Calu3 (cell line): ENCODE data around the gene TTBK2. TPM values are rescaled to one million over a fixed set of nuclear protein-coding genes. Genes with fewer than 3 reads are reported as not detected.
"Not testable (repeated sequence)": the region's sequence is repeated elsewhere in the genome, so short reads cannot be mapped to it uniquely, and the experiment has no call there.

ENCODE experiments used
- BruUV-seq: library from RNA; stranded (reverse); fragments of 400-500 nt; replicated peaks from 2 replicates; lab custom pipeline; 2021; lab: Mats Ljungman, UMichigan
- CTCF ChIA-PET: fragments of 300-600 bp; sonication (Branson Sonifier 250); formaldehyde crosslinking; loops from one replicate; lab custom pipeline; 2022; ENCODE audit warnings: antibody characterized with exemption; lab: Charles Lee
- DNase-seq: peaks from one replicate; pipeline ENCODE4 v3.0.0; 2022
- H3K27ac Mint-ChIP-seq: one replicate; pipeline ENCODE4 v1.8.0; 2022; ENCODE audit warnings: mixed read lengths; ENCODE audit not compliant: unreplicated experiment
- H3K27me3 Mint-ChIP-seq: one replicate; pipeline ENCODE4 v1.8.0; 2022; ENCODE audit warnings: mixed read lengths; ENCODE audit not compliant: unreplicated experiment
- H3K36me3 Mint-ChIP-seq: one replicate; pipeline ENCODE4 v1.8.0; 2022; ENCODE audit warnings: mild to moderate bottlenecking, moderate library complexity, mixed read lengths; ENCODE audit not compliant: insufficient read depth, unreplicated experiment
- H3K4me1 Mint-ChIP-seq: one replicate; pipeline ENCODE4 v1.8.0; 2022; ENCODE audit warnings: mild to moderate bottlenecking, low read depth, mixed read lengths; ENCODE audit not compliant: unreplicated experiment
- H3K4me3 Mint-ChIP-seq: one replicate; pipeline ENCODE4 v1.8.0; 2022; ENCODE audit warnings: mild to moderate bottlenecking, low read depth, moderate library complexity, mixed read lengths; ENCODE audit not compliant: unreplicated experiment
- H3K9me3 Mint-ChIP-seq: one replicate; pipeline ENCODE4 v1.8.0; 2022; ENCODE audit warnings: low read depth, mixed read lengths; ENCODE audit not compliant: unreplicated experiment
- CTCF ChIP-seq: fragments of 200-600 bp; IDR thresholded peaks from one replicate; pipeline ENCODE4 v1.8.0; 2022; ENCODE audit warnings: antibody characterized with exemption; ENCODE audit not compliant: unreplicated experiment
- intact Hi-C: fragments of 100-400 bp; cut with micrococcal nuclease; formaldehyde crosslinking; loops from one replicate; pipeline ENCODE4 v1.10.0; 2022; ENCODE audit not compliant: unreplicated experiment
- total RNA-seq: library from RNA; stranded (reverse); gene quantifications from 2 replicates; pipeline ENCODE4 v1.2.3, GENCODE V29; 2022

TTBK2 gene
- total RNA-seq, 1 experiment from 2014 or later = 5.3 TPM

DNA sequence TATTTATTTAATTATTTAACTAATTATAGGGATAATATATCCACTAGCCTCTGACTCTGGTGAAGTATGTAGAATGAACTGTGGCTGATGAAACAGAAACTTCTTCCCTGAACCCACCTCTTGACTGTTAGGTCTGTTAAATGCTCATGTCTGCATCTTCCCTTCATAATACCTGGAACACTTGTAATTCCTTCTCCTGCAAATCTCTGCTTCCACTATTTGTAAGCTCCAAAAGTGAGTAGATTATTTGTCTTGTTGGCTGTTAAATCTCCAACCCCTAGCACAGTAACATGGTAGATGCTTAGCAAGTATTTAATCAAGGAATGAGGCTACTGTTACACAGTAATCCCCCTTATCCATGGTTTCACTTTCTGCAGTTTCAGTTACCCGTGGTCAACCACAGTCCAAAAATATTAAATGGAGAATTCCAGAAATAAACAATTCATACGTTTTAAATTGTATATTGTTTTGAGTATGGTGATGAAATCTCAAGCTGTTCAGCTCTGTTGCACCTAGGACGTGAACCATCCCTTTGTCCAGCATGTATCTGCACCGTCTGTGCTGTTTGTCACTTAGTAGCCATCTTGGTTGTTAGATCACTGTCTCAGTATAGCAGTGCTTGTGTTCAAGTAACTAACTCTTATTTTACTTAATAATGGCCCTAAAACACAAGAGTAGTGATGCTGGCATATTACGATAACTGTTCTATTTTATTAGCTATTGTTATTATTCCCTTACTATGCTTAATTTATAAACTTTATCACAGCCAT is 5.7 kb downstream of the TTBK2 start:
- no TSS peak for BruUV-seq
- no peak overlapping the region for H3K4me3 Mint-ChIP-seq
- peaks cover 4% of the 10 kb centered on the region for H3K36me3 Mint-ChIP-seq
- no peaks in the 10 kb centered on the region for H3K27me3 Mint-ChIP-seq
- no peaks in the 10 kb centered on the region for H3K4me1 Mint-ChIP-seq
- H3K9me3 Mint-ChIP-seq = no peaks in the 10 kb centered on the region
- intact Hi-C loops = loop anchor here (5.0 kb wide), 1 partner anchor 118 kb away; no protein-coding TSS in a partner anchor
- no peak overlapping the region for H3K27ac Mint-ChIP-seq
- CTCF ChIA-PET = no interaction called here
- DNase-seq = no peak
- no peak for TF ChIP-seq CTCF

DNA sequence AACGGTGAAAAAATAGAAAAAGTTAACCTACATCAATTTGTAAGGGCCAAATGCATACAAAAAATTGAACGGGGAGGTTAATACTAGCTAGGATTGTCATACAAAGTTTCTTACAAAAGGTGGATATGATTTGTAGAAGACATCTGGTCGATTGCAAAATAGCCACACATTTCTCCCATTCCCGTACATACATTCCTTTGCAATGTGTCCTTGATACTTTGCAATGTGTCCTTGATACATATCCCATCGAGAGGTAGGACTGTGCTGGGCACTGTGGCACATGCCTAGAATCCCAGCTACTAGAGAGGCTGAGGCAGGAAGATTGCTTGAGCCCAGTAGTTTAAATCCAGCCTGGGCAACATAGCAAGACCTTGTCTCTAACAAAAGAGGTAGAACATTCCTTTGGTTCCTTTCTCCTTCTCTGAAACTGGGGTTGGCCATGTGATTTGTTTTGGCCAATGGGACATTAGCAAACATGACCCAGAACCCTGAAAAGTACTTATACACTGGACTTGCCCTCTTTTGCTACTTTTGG is 9.5 kb downstream of the TTBK2 start:
- no peak overlapping the region for H3K27ac Mint-ChIP-seq
- intact Hi-C loops = no loop called here
- H3K4me3 Mint-ChIP-seq = no peak overlapping the region
- no TSS peak for BruUV-seq
- DNase-seq = no peak
- CTCF ChIA-PET = no interaction called here
- no peak for TF ChIP-seq CTCF
- H3K36me3 Mint-ChIP-seq = no peaks in the 10 kb centered on the region
- H3K27me3 Mint-ChIP-seq = no peaks in the 10 kb centered on the region
- no peaks in the 10 kb centered on the region for H3K4me1 Mint-ChIP-seq
- no peaks in the 10 kb centered on the region for H3K9me3 Mint-ChIP-seq

DNA sequence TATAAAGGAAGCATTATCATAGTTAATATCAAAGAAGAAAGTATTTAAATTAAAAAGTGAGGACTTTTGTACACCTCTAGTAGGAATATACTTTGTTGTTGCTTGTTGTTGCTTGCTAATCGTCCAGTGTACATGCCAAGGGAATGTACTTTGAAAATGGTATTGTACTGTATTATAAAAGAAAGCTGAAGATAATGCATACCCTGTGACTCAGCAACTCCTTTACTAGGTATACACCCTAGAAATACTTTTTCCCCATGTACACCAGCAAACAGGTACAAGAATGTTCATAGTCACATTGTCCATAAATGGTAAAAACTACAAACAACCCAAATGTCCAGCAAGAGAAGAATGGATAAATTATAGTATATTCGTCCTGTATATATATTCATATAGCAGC is 12.0 kb downstream of the TTBK2 start:
- Mint-ChIP-seq H3K4me1 (no peaks in the 10 kb centered on the region), H3K9me3 (no peaks in the 10 kb centered on the region), H3K27me3 (no peaks in the 10 kb centered on the region), H3K36me3 (no peaks in the 10 kb centered on the region), H3K27ac (no peak overlapping the region), H3K4me3 (no peak overlapping the region)
- CTCF ChIA-PET = no interaction called here
- intact Hi-C loops = no loop called here
- no peak for DNase-seq
- BruUV-seq = no TSS peak
- TF ChIP-seq CTCF = no peak

GRCh38 chr15:42903388-42904324 is 16.9 kb downstream of the TTBK2 start:
- Mint-ChIP-seq H3K4me1 (no peaks in the 10 kb centered on the region), H3K27me3 (no peaks in the 10 kb centered on the region), H3K27ac (no peak overlapping the region), H3K4me3 (no peak overlapping the region), H3K36me3 (no peaks in the 10 kb centered on the region), H3K9me3 (no peaks in the 10 kb centered on the region)
- intact Hi-C loops = no loop called here
- TF ChIP-seq CTCF = no peak
- CTCF ChIA-PET = no interaction called here
- no peak for DNase-seq
- BruUV-seq = no TSS peak

- DNase-seq, intact Hi-C loops, H3K4me1 Mint-ChIP-seq, H3K4me3 Mint-ChIP-seq, H3K27ac Mint-ChIP-seq, H3K9me3 Mint-ChIP-seq, BruUV-seq, CTCF ChIA-PET, H3K36me3 Mint-ChIP-seq, H3K27me3 Mint-ChIP-seq: not testable (repeated sequence)
Measured at GRCh38 chr15:42893911-42894310, 26.7 kb downstream of the TTBK2 start.
